Peyer's patch (tissue), 4 donors: ENCODE measurements around the gene SDF2L1. TPM values are rescaled to one million over a fixed set of nuclear protein-coding genes. Genes with fewer than 3 reads are reported as not detected.
"Not testable (repeated sequence)": the region's sequence is repeated elsewhere in the genome, so short reads cannot be mapped to it uniquely, and the experiment has no call there.

Source experiments
- DNase-seq, 3 donors: peaks; one replicate each; pipeline ENCODE4 v3.0.0-alpha.2; 2017 to 2019
- H3K27ac ChIP-seq, 4 donors: fragments of 200-600 bp; sonication (generic); one replicate each; pipeline ENCODE4 v1.5.1; 2016 to 2019
- H3K27me3 ChIP-seq, 2 donors: fragments of 200-600 bp; sonication (generic); one replicate each; pipeline ENCODE4 v1.5.1; 2019
- H3K36me3 ChIP-seq, 3 donors: fragments of 200-600 bp; sonication (generic); one replicate each; pipeline ENCODE4 v1.5.1; 2016 to 2019
- H3K4me1 ChIP-seq, 4 donors: fragments of 200-600 bp; sonication (generic); one replicate each; pipeline ENCODE4 v1.5.1; 2016 to 2019
- H3K4me3 ChIP-seq, 4 donors: fragments of 200-600 bp; sonication (generic); 1 replicate in 3 of 4; 2 replicates in 1 of 4; pipeline ENCODE4 v1.5.1; 2016 to 2019; ENCODE audit warnings: mild to moderate bottlenecking in 1 of 4
- H3K9me3 ChIP-seq, 4 donors: fragments of 200-600 bp; sonication (generic); one replicate each; pipeline ENCODE4 v1.5.1; 2016 to 2019; ENCODE audit warnings: mild to moderate bottlenecking in 1 of 4
- CTCF ChIP-seq, 6 experiments: fragments of 450-650 bp in 4 of 6; fragments of 200-600 bp in 2 of 6; sonication (generic) in 1 of 6; IDR thresholded peaks; one replicate each; pipeline ENCODE4 v1.5.1; 2017 to 2019; ENCODE audit warnings: antibody characterized with exemption in 6 of 6, mild to moderate bottlenecking in 3 of 6, moderate library complexity in 1 of 6
- POLR2A ChIP-seq, 2 donors: fragments of 450-650 bp; IDR thresholded peaks; one replicate each; pipeline ENCODE4 v1.5.1; 2017; ENCODE audit warnings: antibody characterized with exemption in 2 of 2, mild to moderate bottlenecking in 2 of 2, moderate library complexity in 2 of 2
- total RNA-seq, 4 donors: library from RNA; depleted of rRNA; stranded (reverse); fragments of >200 nt; gene quantifications; one replicate each; pipeline ENCODE4 v1.1.0, GENCODE V29; 2016

The SDF2L1 gene
- total RNA-seq, 4 donors from 2014 or later: 14.9 to 49.2 (median 30.0) TPM

GRCh38 chr22:21606775-21607174, 35.3 kb upstream of the SDF2L1 start:
- DNase-seq: no peak
- no peak overlapping the region for H3K4me3 ChIP-seq
- peaks cover 0 to 17% (median 0%) of the 10 kb centered on the region in 3 donors for H3K36me3 ChIP-seq
- peaks cover 0 to 11% (median 0%) of the 10 kb centered on the region in 4 donors for H3K4me1 ChIP-seq
- TF ChIP-seq POLR2A (IDR thresholded peaks at IDR 0.05) (no peak), CTCF (IDR thresholded peaks at IDR 0.05) (no peak)
- H3K27me3 ChIP-seq: no peaks in the 10 kb centered on the region
- no peaks in the 10 kb centered on the region for H3K9me3 ChIP-seq
- no peak overlapping the region for H3K27ac ChIP-seq

GRCh38 chr22:21609556-21610157, 32.4 kb upstream of the SDF2L1 start:
- Histone ChIP-seq H3K36me3 (peaks cover 0 to 42% (median 0%) of the 10 kb centered on the region in 3 donors), H3K4me1 (peaks cover 0 to 11% (median 0%) of the 10 kb centered on the region in 4 donors)
- H3K27ac ChIP-seq, H3K9me3 ChIP-seq, H3K4me3 ChIP-seq, DNase-seq, H3K27me3 ChIP-seq: not testable (repeated sequence)

- H3K36me3 ChIP-seq: peaks cover 0 to 51% (median 0%) of the 10 kb centered on the region in 3 donors
- no peaks in the 10 kb centered on the region for H3K9me3 ChIP-seq
- H3K4me3 ChIP-seq: no peak overlapping the region
- H3K4me1 ChIP-seq: peaks cover 0 to 6% (median 0%) of the 10 kb centered on the region in 4 donors
- no peak for DNase-seq
- no peak for TF ChIP-seq POLR2A (IDR thresholded peaks at IDR 0.05)
- TF ChIP-seq CTCF (IDR thresholded peaks at IDR 0.05): no peak
- H3K27me3 ChIP-seq: no peaks in the 10 kb centered on the region
- no peak overlapping the region for H3K27ac ChIP-seq
Measured at GRCh38 chr22:21611210-21611977, 30.7 kb upstream of the SDF2L1 start.

- Histone ChIP-seq H3K4me3 (no peak overlapping the region), H3K36me3 (peaks cover 0 to 51% (median 0%) of the 10 kb centered on the region in 3 donors), H3K27me3 (no peaks in the 10 kb centered on the region), H3K4me1 (no peaks in the 10 kb centered on the region), H3K27ac (no peak overlapping the region), H3K9me3 (no peaks in the 10 kb centered on the region)
- TF ChIP-seq CTCF (IDR thresholded peaks at IDR 0.05) (peak in 1 of 6 experiments; percentile 5), POLR2A (IDR thresholded peaks at IDR 0.05) (no peak)
- DNase-seq: no peak
Measured at GRCh38 chr22:21612858-21613257, 29.2 kb upstream of the SDF2L1 start.

- H3K36me3 ChIP-seq: peaks cover 0 to 51% (median 0%) of the 10 kb centered on the region in 3 donors
- no peak for TF ChIP-seq POLR2A (IDR thresholded peaks at IDR 0.05)
- TF ChIP-seq CTCF (IDR thresholded peaks at IDR 0.05): no peak
Measured at GRCh38 chr22:21613553-21614233, 28.4 kb upstream of the SDF2L1 start.

GRCh38 chr22:21615731-21616130, 26.4 kb upstream of the SDF2L1 start:
- Histone ChIP-seq H3K4me3 (no peak overlapping the region), H3K27me3 (no peaks in the 10 kb centered on the region), H3K36me3 (peaks cover 0 to 46% (median 0%) of the 10 kb centered on the region in 3 donors), H3K9me3 (no peaks in the 10 kb centered on the region), H3K27ac (no peak overlapping the region), H3K4me1 (no peaks in the 10 kb centered on the region)
- TF ChIP-seq POLR2A (IDR thresholded peaks at IDR 0.05) (no peak), CTCF (IDR thresholded peaks at IDR 0.05) (no peak)
- DNase-seq: no peak

More at GRCh38 chr22:21613553-21614233, 28.4 kb upstream of the SDF2L1 start:
- H3K9me3 ChIP-seq: no peaks in the 10 kb centered on the region
- no peaks in the 10 kb centered on the region for H3K27me3 ChIP-seq
- H3K4me3 ChIP-seq: no peak overlapping the region
- no peaks in the 10 kb centered on the region for H3K4me1 ChIP-seq
- no peak overlapping the region for H3K27ac ChIP-seq
- no peak for DNase-seq

GRCh38 chr22:21617337-21617736, 24.8 kb upstream of the SDF2L1 start:
- H3K4me1 ChIP-seq, H3K27ac ChIP-seq, H3K27me3 ChIP-seq, H3K4me3 ChIP-seq, H3K9me3 ChIP-seq, DNase-seq: not testable (repeated sequence)
- H3K36me3 ChIP-seq: peaks cover 0 to 42% (median 0%) of the 10 kb centered on the region in 3 donors
